HEK293 (cell line): Measurements from ENCODE around the gene ANKRD40CL.

ENCODE experiments used
- FEZF1 ChIP-seq: fragments of 450-650 bp; formaldehyde crosslinking; IDR thresholded peaks from 2 replicates; pipeline ENCODE4 v1.5.1; 2016; ENCODE audit warnings: missing biosample characterization, missing genetic modification characterization
- GLIS1 ChIP-seq: fragments of 450-650 bp; formaldehyde crosslinking; IDR thresholded peaks from 2 replicates; pipeline ENCODE4 v1.5.1; 2016; ENCODE audit warnings: missing biosample characterization, missing genetic modification characterization
- HOXD13 ChIP-seq: sonication (generic); formaldehyde crosslinking; IDR thresholded peaks from 2 replicates; pipeline ENCODE4 v1.8.0; 2022; ENCODE audit warnings: missing genetic modification reagents, borderline replicate concordance
- KLF17 ChIP-seq: fragments of 450-650 bp; formaldehyde crosslinking; IDR thresholded peaks from 2 replicates; pipeline ENCODE4 v1.5.1; 2016; ENCODE audit warnings: missing biosample characterization, missing genetic modification characterization
- MYNN ChIP-seq: fragments of 450-650 bp; formaldehyde crosslinking; IDR thresholded peaks from 2 replicates; pipeline ENCODE4 v1.5.1; 2016; ENCODE audit warnings: missing biosample characterization, missing genetic modification characterization, borderline replicate concordance
- MZF1 ChIP-seq: fragments of 450-650 bp; formaldehyde crosslinking; IDR thresholded peaks from 2 replicates; pipeline ENCODE4 v1.5.1; 2017; ENCODE audit warnings: missing biosample characterization, missing genetic modification characterization, borderline replicate concordance
- OSR2 ChIP-seq: fragments of 450-650 bp; formaldehyde crosslinking; IDR thresholded peaks from 2 replicates; pipeline ENCODE4 v1.5.1; 2016; ENCODE audit warnings: missing biosample characterization, missing genetic modification characterization
- PRDM1 ChIP-seq: fragments of 450-650 bp; formaldehyde crosslinking; IDR thresholded peaks from 2 replicates; pipeline ENCODE4; 2016; ENCODE audit warnings: missing biosample characterization, missing genetic modification characterization
- RBAK ChIP-seq: fragments of 450-650 bp; formaldehyde crosslinking; IDR thresholded peaks from 2 replicates; pipeline ENCODE4 v1.5.1; 2016; ENCODE audit warnings: missing biosample characterization, missing genetic modification characterization
- SALL2 ChIP-seq: fragments of 450-650 bp; formaldehyde crosslinking; IDR thresholded peaks from 2 replicates; pipeline ENCODE4 v1.5.0; 2017; ENCODE audit warnings: missing biosample characterization, mild to moderate bottlenecking, missing genetic modification characterization, borderline replicate concordance
- SCRT2 ChIP-seq: fragments of 450-650 bp; formaldehyde crosslinking; IDR thresholded peaks from 2 replicates; pipeline ENCODE4 v1.5.1; 2016; ENCODE audit warnings: missing biosample characterization, missing genetic modification characterization
- SETDB1 ChIP-seq: IDR thresholded peaks from one replicate; pipeline ENCODE4 v1.6.1; 2017; ENCODE audit warnings: mild to moderate bottlenecking, low read length, moderate library complexity, mixed read lengths; ENCODE audit not compliant: insufficient read length
- ZBTB20 ChIP-seq: fragments of 450-650 bp; formaldehyde crosslinking; IDR thresholded peaks from 2 replicates; pipeline ENCODE4 v1.5.1; 2016; ENCODE audit warnings: missing biosample characterization, missing genetic modification characterization
- ZBTB49 ChIP-seq: fragments of 450-650 bp; formaldehyde crosslinking; IDR thresholded peaks from 2 replicates; pipeline ENCODE4 v1.5.1; 2016; ENCODE audit warnings: missing biosample characterization, missing genetic modification characterization, low read depth
- ZBTB6 ChIP-seq: fragments of 450-650 bp; formaldehyde crosslinking; IDR thresholded peaks from 2 replicates; pipeline ENCODE4 v1.5.1; 2017; ENCODE audit warnings: missing biosample characterization, missing genetic modification characterization
- ZBTB8A ChIP-seq: fragments of 450-650 bp; formaldehyde crosslinking; IDR thresholded peaks from 2 replicates; pipeline ENCODE4 v1.5.1; 2016; ENCODE audit warnings: missing biosample characterization, missing genetic modification characterization
- ZFHX2 ChIP-seq: fragments of 450-650 bp; formaldehyde crosslinking; conservative IDR thresholded peaks from 2 replicates; pipeline ENCODE4 v1.5.1; 2016; ENCODE audit warnings: missing biosample characterization, missing genetic modification characterization
- ZIC2 ChIP-seq: fragments of 450-650 bp; formaldehyde crosslinking; IDR thresholded peaks from 2 replicates; pipeline ENCODE4 v1.5.1; 2016; ENCODE audit warnings: missing biosample characterization, missing genetic modification characterization
- ZNF132 ChIP-seq: fragments of 450-650 bp; formaldehyde crosslinking; IDR thresholded peaks from 2 replicates; pipeline ENCODE4 v1.5.1; 2017; ENCODE audit warnings: missing biosample characterization, missing genetic modification characterization, borderline replicate concordance
- ZNF223 ChIP-seq: fragments of 450-650 bp; formaldehyde crosslinking; IDR thresholded peaks from 2 replicates; pipeline ENCODE4 v1.5.1; 2016; ENCODE audit warnings: missing biosample characterization, missing genetic modification characterization
- ZNF239 ChIP-seq: fragments of 450-650 bp; formaldehyde crosslinking; IDR thresholded peaks from 2 replicates; pipeline ENCODE4 v1.5.1; 2016; ENCODE audit warnings: missing biosample characterization, missing genetic modification characterization
- ZNF280C ChIP-seq: fragments of 450-650 bp; formaldehyde crosslinking; IDR thresholded peaks from 2 replicates; pipeline ENCODE4 v1.5.1; 2016; ENCODE audit warnings: missing biosample characterization, missing genetic modification characterization
- ZNF416 ChIP-seq: fragments of 450-650 bp; formaldehyde crosslinking; IDR thresholded peaks from 2 replicates; pipeline ENCODE4 v1.5.1; 2016; ENCODE audit warnings: missing biosample characterization, missing genetic modification characterization
- ZNF521 ChIP-seq: fragments of 450-650 bp; formaldehyde crosslinking; IDR thresholded peaks from 2 replicates; pipeline ENCODE4 v1.5.1; 2017; ENCODE audit warnings: missing biosample characterization, mild to moderate bottlenecking, missing genetic modification characterization
- ZNF529 ChIP-seq: fragments of 450-650 bp; formaldehyde crosslinking; IDR thresholded peaks from 2 replicates; pipeline ENCODE4 v1.5.1; 2017; ENCODE audit warnings: missing genetic modification characterization, missing biosample characterization; ENCODE audit not compliant: insufficient replicate concordance
- ZNF629 ChIP-seq: fragments of 450-650 bp; formaldehyde crosslinking; IDR thresholded peaks from 2 replicates; pipeline ENCODE4 v1.5.1; 2017; ENCODE audit warnings: missing biosample characterization, missing genetic modification characterization
- ZNF677 ChIP-seq: fragments of 450-650 bp; IDR thresholded peaks from 2 replicates; pipeline ENCODE4 v1.5.0; 2018; ENCODE audit warnings: missing biosample characterization, mild to moderate bottlenecking, missing genetic modification characterization, moderate library complexity
- ZNF777 ChIP-seq: fragments of 450-650 bp; formaldehyde crosslinking; IDR thresholded peaks from 2 replicates; pipeline ENCODE4 v1.5.1; 2017; ENCODE audit warnings: missing biosample characterization, missing genetic modification characterization, borderline replicate concordance
- ZNF830 ChIP-seq: fragments of 450-650 bp; IDR thresholded peaks from 2 replicates; pipeline ENCODE4 v1.5.0; 2018; ENCODE audit warnings: missing biosample characterization, missing genetic modification characterization, low read depth, mild to moderate bottlenecking, moderate library complexity
- ZSCAN18 ChIP-seq: fragments of 450-650 bp; formaldehyde crosslinking; IDR thresholded peaks from 2 replicates; pipeline ENCODE4 v1.5.1; 2016; ENCODE audit warnings: missing biosample characterization, missing genetic modification characterization
- ZSCAN4 ChIP-seq: fragments of 450-650 bp; formaldehyde crosslinking; IDR thresholded peaks from 2 replicates; pipeline ENCODE4 v1.5.1; 2017; ENCODE audit warnings: missing biosample characterization, missing genetic modification characterization

ANKRD40CL gene

GRCh38 chr17:50719144-50719923 is 48.0 kb downstream of the ANKRD40CL start, which contains the start of gene LUC7L3 (continued):
- TF ChIP-seq PRDM1 (tag by site-specific recombination) (no peak), FEZF1 (tag by site-specific recombination) (no peak), ZBTB20 (tag by site-specific recombination) (peak; percentile 95), ZNF830 (tag by site-specific recombination) (no peak), GLIS1 (tag by site-specific recombination) (peak; percentile 44), MZF1 (tag by site-specific recombination) (peak; percentile 69; the same call in 1 of the 2 replicates), ZSCAN4 (tag by site-specific recombination) (peak; percentile 49; the same call in 1 of the 2 replicates), ZNF677 (tag by site-specific recombination) (no peak), ZNF777 (tag by site-specific recombination) (no peak), ZNF132 (tag by site-specific recombination) (no peak), ZNF521 (tag by site-specific recombination) (no peak), SCRT2 (tag by site-specific recombination) (no peak), ZNF223 (tag by site-specific recombination) (peak; percentile 54), SALL2 (no peak), SETDB1 (no peak), ZIC2 (0 out of 2 replicates have a peak, but pooled peaks have one; percentile 19), KLF17 (tag by site-specific recombination) (peak; percentile 82), ZNF629 (peak; percentile 71), RBAK (tag by site-specific recombination) (no peak), ZNF280C (tag by site-specific recombination) (no peak), ZSCAN18 (tag by site-specific recombination) (no peak), OSR2 (tag by site-specific recombination) (no peak), HOXD13 (CRISPR knock-in tag) (peak; percentile 56; the same call in 1 of the 2 replicates), ZNF416 (no peak), ZFHX2 (tag by site-specific recombination) (peak; percentile 88), ZNF529 (tag by site-specific recombination) (no peak), ZBTB49 (tag by site-specific recombination) (no peak), ZBTB6 (no peak), ZBTB8A (tag by site-specific recombination) (peak; percentile 98), MYNN (tag by site-specific recombination) (no peak), ZNF239 (tag by site-specific recombination) (no peak)
